A549 treated with Hydrocortisone at 1 μM for 4 hours (cell line): ENCODE data around the gene FCAR. TPM values are rescaled to one million over a fixed set of nuclear protein-coding genes. Genes with fewer than 3 reads are reported as not detected.

Source experiments
- total RNA-seq: library from RNA; stranded (reverse); fragments of 200-300 nt; extraction: Qiagen RNA extraction; gene quantifications from 5 replicates; pipeline ENCODE4 v1.2.3, GENCODE V29; 2022

The FCAR gene
- not detected in 5 replicates for total RNA-seq

DNA sequence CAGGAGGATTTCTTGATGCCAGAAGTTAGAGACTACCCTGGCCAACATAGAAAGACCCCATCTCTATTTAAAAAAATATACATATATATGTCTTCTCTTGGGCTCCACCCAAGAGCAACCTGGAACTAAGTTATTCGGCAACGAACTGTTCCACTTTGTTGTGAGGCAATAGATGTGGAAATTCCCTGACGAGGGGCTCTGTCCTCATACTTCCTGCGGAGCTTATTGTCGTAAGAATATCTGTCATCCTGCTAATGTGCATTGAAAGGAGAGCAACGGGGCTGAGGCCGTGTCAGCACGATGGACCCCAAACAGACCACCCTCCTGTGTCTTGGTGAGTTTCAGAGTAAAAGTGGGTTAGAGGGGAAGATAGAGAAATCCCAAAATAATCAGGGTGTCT, at the start of gene FCAR:
Gene FCAR (plus strand): TSS at position 246 of the 400 bp plus-strand sequence. CDS start 55 bp downstream, at position 301.

DNA sequence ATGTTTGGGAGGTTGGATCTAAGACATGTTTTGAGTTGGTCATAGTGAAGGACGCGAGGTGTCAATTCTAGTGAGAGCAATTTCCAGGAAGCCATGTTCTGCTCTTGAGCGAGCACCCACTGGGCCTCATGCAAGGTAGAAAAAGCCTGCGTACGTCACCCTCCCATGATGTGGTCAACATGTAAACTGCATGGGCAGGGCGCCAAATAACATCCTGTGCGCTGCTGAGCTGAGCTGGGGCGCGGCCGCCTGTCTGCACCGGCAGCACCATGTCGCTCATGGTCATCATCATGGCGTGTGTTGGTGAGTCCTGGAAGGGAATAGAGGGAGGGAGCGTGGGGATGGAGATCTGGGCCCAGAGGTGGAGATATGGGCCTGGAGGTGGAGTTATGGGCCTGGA, 41.5 kb upstream of the FCAR start, which contains the start of gene KIR2DS4:
Gene KIR2DS4 (plus strand): TSS at position 181 of the 400 bp plus-strand sequence.

GRCh38 chr19:54850061-54850640, 23.9 kb upstream of the FCAR start, which contains the start of gene KIR3DL2:
TSS of gene KIR3DL2 (plus strand) at chr19:54850443. CDS start at chr19:54850476, 33 bp downstream.

DNA sequence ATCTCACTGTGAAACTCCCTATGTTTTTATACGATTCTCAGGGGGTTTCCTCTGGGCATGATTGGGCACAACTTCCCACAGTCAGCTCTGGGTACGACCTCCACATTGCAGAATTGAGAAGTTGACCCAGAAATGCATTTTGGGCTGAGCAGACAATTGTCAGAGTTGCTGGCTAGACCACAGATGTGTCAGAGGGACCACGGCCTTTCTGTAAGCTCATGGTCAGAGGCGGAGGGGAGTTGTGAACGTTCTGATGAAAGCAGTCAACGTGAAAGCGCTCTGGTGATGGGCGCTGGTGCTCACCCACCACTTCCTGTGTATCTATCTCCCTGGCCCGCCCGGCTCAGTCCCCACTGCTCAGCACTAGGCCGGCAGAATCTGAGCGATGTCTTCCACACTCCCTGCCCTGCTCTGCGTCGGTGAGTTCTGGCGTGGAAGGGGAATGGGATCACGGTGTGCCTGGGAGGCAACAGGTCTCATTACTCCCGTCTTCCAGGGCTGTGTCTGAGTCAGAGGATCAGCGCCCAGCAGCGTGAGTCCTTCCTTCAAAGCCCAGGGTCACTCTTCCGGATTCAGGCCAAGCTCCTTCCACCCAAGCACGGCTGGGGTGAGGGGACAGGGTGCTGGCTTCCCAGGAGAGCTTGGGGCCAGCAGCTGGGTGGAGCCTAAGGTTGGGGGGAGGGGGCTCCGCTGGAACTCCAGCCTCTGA, 31.9 kb downstream of the FCAR start, which contains the start of gene NCR1:
Gene NCR1 (plus strand): TSS at position 346 of the 709 bp plus-strand sequence. CDS start 40 bp downstream, at position 386.

Other genes starting within 250 kb of the FCAR start
- 0.02 TPM in 1 of 5 replicates, not detected in the others for gene LILRB1, start 243.8 kb upstream of the FCAR start, total RNA-seq
- gene LILRB4, start 211.2 kb upstream of the FCAR start, total RNA-seq, result not detected in 5 replicates
- gene KIR3DL3, start 149.8 kb upstream of the FCAR start, total RNA-seq, result not detected in 5 replicates
- not detected in 5 replicates for gene KIR2DL3, start 135.7 kb upstream of the FCAR start, total RNA-seq
- 0.05 TPM in 1 of 5 replicates, not detected in the others for gene KIR2DL1, start 104.4 kb upstream of the FCAR start, total RNA-seq
- gene KIR2DL4, start 70.6 kb upstream of the FCAR start, total RNA-seq, result not detected in 5 replicates
- not detected in 5 replicates for gene KIR3DL1, start 57.8 kb upstream of the FCAR start, total RNA-seq
- not detected in 5 replicates for gene KIR2DS4, start 41.6 kb upstream of the FCAR start, total RNA-seq
- gene KIR3DL2, start 23.8 kb upstream of the FCAR start, total RNA-seq, result 0.06 TPM in 1 of 5 replicates, not detected in the others
- not detected in 5 replicates for gene NCR1, start 31.9 kb downstream of the FCAR start, total RNA-seq
- gene NLRP7, start 73.3 kb downstream of the FCAR start, total RNA-seq, result 0.05 to 0.08 TPM in 2 of 5 replicates, not detected in the others
- 22.4 to 29.0 TPM (median 25.9 TPM) in 5 replicates for gene NLRP2, start 92.1 kb downstream of the FCAR start, total RNA-seq
- 0.08 to 0.21 TPM (median 0.16 TPM) in 5 replicates for gene GP6, start 164.0 kb downstream of the FCAR start, total RNA-seq
- gene RDH13, start 188.9 kb downstream of the FCAR start, total RNA-seq, result 19.5 to 20.9 TPM (median 20.3 TPM) in 5 replicates
- gene EPS8L1, start 201.6 kb downstream of the FCAR start, total RNA-seq, result 3.6 to 6.4 TPM (median 5.4 TPM) in 5 replicates
- 65.1 to 85.5 TPM (median 79.5 TPM) in 5 replicates for gene PPP1R12C, start 243.4 kb downstream of the FCAR start, total RNA-seq